NK-92 (cell line): ENCODE measurements around the gene RAB4A.

Source experiments
- DNase-seq: peaks from one replicate; lab custom pipeline; 2025; ENCODE audit not compliant: unreplicated experiment; lab: John Stamatoyannopoulos, UW

RAB4A gene

GRCh38 chr1:229243638-229244037, 27.3 kb upstream of the RAB4A start:
- no peak for DNase-seq

- no peak for DNase-seq
Observed at GRCh38 chr1:229244091-229244490, 26.8 kb upstream of the RAB4A start.

GRCh38 chr1:229247871-229248270, 23.0 kb upstream of the RAB4A start:
- no peak for DNase-seq

GRCh38 chr1:229248821-229249817, 21.8 kb upstream of the RAB4A start:
- no peak for DNase-seq

- DNase-seq, result no peak
Observed at GRCh38 chr1:229249854-229250644, 20.9 kb upstream of the RAB4A start.

- DNase-seq, result no peak
Observed at GRCh38 chr1:229251185-229251584, 19.7 kb upstream of the RAB4A start.

- no peak for DNase-seq
Observed at GRCh38 chr1:229252228-229252984, 18.5 kb upstream of the RAB4A start.

GRCh38 chr1:229253151-229253974, 17.5 kb upstream of the RAB4A start:
- no peak for DNase-seq

- no peak for DNase-seq
Observed at GRCh38 chr1:229254910-229255541, 15.9 kb upstream of the RAB4A start.

- no peak for DNase-seq
Observed at GRCh38 chr1:229258031-229258756, 12.7 kb upstream of the RAB4A start.

GRCh38 chr1:229258757-229259060, 12.2 kb upstream of the RAB4A start:
- DNase-seq, result no peak

- DNase-seq, result no peak
Observed at GRCh38 chr1:229260297-229260696, 10.6 kb upstream of the RAB4A start.

- no peak for DNase-seq
Observed at GRCh38 chr1:229262239-229262638, 8.7 kb upstream of the RAB4A start.

GRCh38 chr1:229263254-229263653, 7.7 kb upstream of the RAB4A start:
- no peak for DNase-seq

- no peak for DNase-seq
Observed at GRCh38 chr1:229264068-229264467, 6.8 kb upstream of the RAB4A start.

- no peak for DNase-seq
Observed at GRCh38 chr1:229264487-229264886, 6.4 kb upstream of the RAB4A start.

- DNase-seq, result no peak
Observed at GRCh38 chr1:229266274-229266673, 4.6 kb upstream of the RAB4A start.

GRCh38 chr1:229266832-229267500, 3.9 kb upstream of the RAB4A start:
- DNase-seq, result no peak

GRCh38 chr1:229268505-229268904, 2.4 kb upstream of the RAB4A start:
- no peak for DNase-seq
